ENCODE data around the gene FLYWCH1. TPM values are rescaled to one million over a fixed set of nuclear protein-coding genes. Genes with fewer than 3 reads are reported as not detected.

FLYWCH1 gene
- total RNA-seq, 1 experiment from 2014 or later: 32.3 TPM

- DNase-seq (ENCODE audit: low read depth): no peak
Measured at GRCh38 chr16:2953706-2954627, 42.2 kb downstream of the FLYWCH1 start.

- no peak for DNase-seq (ENCODE audit: low read depth)
Measured at GRCh38 chr16:2954656-2955381, 43.1 kb downstream of the FLYWCH1 start.

GRCh38 chr16:2955438-2955778 is 43.7 kb downstream of the FLYWCH1 start:
- DNase-seq (ENCODE audit: low read depth): no peak

- DNase-seq (ENCODE audit: low read depth): no peak
Measured at GRCh38 chr16:2955779-2956578, 44.2 kb downstream of the FLYWCH1 start.

- no peak for DNase-seq (ENCODE audit: low read depth)
Measured at GRCh38 chr16:2956579-2956956, 44.8 kb downstream of the FLYWCH1 start.

GRCh38 chr16:2959206-2959605 is 47.5 kb downstream of the FLYWCH1 start:
- DNase-seq (ENCODE audit: low read depth): no peak

GRCh38 chr16:2960183-2961010 is 48.7 kb downstream of the FLYWCH1 start:
- DNase-seq (ENCODE audit: low read depth): no peak

- no peak for DNase-seq (ENCODE audit: low read depth)
Measured at GRCh38 chr16:2962334-2963073, 50.8 kb downstream of the FLYWCH1 start.

GRCh38 chr16:2963074-2963722 is 51.5 kb downstream of the FLYWCH1 start:
- peak; percentile 11 for DNase-seq (ENCODE audit: low read depth)

- DNase-seq (ENCODE audit: low read depth): peak; percentile 76
Measured at GRCh38 chr16:2963723-2964474, 52.2 kb downstream of the FLYWCH1 start, which contains the start of gene KREMEN2. Gene KREMEN2 (plus strand): TSS chr16:2964275. CDS start chr16:2964521, 246 bp downstream.

- DNase-seq (ENCODE audit: low read depth): peak; percentile 84
Measured at GRCh38 chr16:2964475-2965336, 53.0 kb downstream of the FLYWCH1 start.

- no peak for DNase-seq (ENCODE audit: low read depth)
Measured at GRCh38 chr16:2966043-2966807, 54.5 kb downstream of the FLYWCH1 start.

GRCh38 chr16:2966808-2967191 is 55.1 kb downstream of the FLYWCH1 start:
- no peak for DNase-seq (ENCODE audit: low read depth)

GRCh38 chr16:2967211-2967631 is 55.5 kb downstream of the FLYWCH1 start:
- DNase-seq (ENCODE audit: low read depth): no peak

- DNase-seq (ENCODE audit: low read depth): no peak
Measured at GRCh38 chr16:2967721-2968161, 56.0 kb downstream of the FLYWCH1 start.

- no peak for DNase-seq (ENCODE audit: low read depth)
Measured at GRCh38 chr16:2968368-2968737, 56.6 kb downstream of the FLYWCH1 start.
